ENCODE data around the gene STAC. TPM values are rescaled to one million over a fixed set of nuclear protein-coding genes. Genes with fewer than 3 reads are reported as not detected.

Gene STAC
- total and polyA plus RNA-seq, 9 of the 15 experiments (the other 6 are each of a cell fraction or from before 2014, with no cell fraction given), result 0.11 TPM; not detected in 8

DNA sequence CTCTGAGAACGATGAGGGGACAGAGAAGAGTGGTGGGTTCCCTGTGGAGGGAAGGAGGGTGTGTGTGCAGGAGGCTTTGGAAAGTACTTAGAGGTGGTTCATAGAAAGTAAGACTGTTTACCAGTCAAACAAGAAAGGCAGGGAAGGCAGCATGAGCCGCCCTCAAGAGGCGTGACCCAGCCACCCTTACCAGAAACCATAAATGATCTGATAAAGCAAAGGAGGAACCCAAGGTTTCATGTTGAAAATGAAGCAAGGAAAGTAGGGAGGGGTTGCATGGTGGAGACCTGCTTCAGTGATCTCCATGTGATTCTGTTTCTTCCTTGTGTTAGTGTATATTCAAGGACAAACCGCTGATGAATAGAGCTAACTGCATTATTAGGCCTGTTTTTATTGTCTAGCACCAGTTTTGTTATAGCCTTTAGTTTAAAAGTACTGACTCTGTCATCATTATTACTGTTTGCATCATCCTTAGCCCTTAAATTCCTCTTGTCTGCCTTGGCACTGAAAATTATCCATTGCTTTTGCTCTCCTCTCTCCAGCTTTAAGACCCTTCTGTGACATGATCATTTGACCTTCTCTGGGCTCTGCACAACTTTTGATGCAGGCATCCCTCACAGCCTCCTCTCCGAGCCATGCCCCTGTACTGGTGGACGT, 96.1 kb downstream of the STAC start (continued):
- TF ChIP-seq, protein P1, sequence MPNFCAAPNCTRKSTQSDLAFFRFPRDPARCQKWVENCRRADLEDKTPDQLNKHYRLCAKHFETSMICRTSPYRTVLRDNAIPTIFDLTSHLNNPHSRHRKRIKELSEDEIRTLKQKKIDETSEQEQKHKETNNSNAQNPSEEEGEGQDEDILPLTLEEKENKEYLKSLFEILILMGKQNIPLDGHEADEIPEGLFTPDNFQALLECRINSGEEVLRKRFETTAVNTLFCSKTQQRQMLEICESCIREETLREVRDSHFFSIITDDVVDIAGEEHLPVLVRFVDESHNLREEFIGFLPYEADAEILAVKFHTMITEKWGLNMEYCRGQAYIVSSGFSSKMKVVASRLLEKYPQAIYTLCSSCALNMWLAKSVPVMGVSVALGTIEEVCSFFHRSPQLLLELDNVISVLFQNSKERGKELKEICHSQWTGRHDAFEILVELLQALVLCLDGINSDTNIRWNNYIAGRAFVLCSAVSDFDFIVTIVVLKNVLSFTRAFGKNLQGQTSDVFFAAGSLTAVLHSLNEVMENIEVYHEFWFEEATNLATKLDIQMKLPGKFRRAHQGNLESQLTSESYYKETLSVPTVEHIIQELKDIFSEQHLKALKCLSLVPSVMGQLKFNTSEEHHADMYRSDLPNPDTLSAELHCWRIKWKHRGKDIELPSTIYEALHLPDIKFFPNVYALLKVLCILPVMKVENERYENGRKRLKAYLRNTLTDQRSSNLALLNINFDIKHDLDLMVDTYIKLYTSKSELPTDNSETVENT (CRISPR knock-in tag; IDR thresholded peaks at IDR 0.05), result no peak
- TF ChIP-seq, protein P2, sequence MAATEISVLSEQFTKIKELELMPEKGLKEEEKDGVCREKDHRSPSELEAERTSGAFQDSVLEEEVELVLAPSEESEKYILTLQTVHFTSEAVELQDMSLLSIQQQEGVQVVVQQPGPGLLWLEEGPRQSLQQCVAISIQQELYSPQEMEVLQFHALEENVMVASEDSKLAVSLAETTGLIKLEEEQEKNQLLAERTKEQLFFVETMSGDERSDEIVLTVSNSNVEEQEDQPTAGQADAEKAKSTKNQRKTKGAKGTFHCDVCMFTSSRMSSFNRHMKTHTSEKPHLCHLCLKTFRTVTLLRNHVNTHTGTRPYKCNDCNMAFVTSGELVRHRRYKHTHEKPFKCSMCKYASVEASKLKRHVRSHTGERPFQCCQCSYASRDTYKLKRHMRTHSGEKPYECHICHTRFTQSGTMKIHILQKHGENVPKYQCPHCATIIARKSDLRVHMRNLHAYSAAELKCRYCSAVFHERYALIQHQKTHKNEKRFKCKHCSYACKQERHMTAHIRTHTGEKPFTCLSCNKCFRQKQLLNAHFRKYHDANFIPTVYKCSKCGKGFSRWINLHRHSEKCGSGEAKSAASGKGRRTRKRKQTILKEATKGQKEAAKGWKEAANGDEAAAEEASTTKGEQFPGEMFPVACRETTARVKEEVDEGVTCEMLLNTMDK (IDR thresholded peaks at IDR 0.05; ENCODE audit: borderline replicate concordance, insufficient read depth, low read depth, low read length, poor library complexity, severe bottlenecking), result no peak
- TF ChIP-seq PRPF4 (IDR thresholded peaks at IDR 0.05; ENCODE audit: insufficient read depth, low read depth, low read length, poor library complexity, severe bottlenecking) (no peak), ZBTB1 (CRISPR knock-in tag; IDR thresholded peaks at IDR 0.05; ENCODE audit: borderline replicate concordance, low read depth) (no peak), ZNF644 (tag; IDR thresholded peaks at IDR 0.05; ENCODE audit: low read depth) (no peak), KLF6 (CRISPR knock-in tag; IDR thresholded peaks at IDR 0.05; ENCODE audit: borderline replicate concordance) (no peak), DACH1 (IDR thresholded peaks at IDR 0.05; ENCODE audit: partially characterized antibody) (no peak), RB1 (IDR thresholded peaks at IDR 0.05; ENCODE audit: low read depth) (no peak)
- TF ChIP-seq, protein P3, sequence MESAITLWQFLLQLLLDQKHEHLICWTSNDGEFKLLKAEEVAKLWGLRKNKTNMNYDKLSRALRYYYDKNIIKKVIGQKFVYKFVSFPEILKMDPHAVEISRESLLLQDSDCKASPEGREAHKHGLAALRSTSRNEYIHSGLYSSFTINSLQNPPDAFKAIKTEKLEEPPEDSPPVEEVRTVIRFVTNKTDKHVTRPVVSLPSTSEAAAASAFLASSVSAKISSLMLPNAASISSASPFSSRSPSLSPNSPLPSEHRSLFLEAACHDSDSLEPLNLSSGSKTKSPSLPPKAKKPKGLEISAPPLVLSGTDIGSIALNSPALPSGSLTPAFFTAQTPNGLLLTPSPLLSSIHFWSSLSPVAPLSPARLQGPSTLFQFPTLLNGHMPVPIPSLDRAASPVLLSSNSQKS (CRISPR knock-in tag; IDR thresholded peaks at IDR 0.05), result no peak
- TF ChIP-seq, protein P4, sequence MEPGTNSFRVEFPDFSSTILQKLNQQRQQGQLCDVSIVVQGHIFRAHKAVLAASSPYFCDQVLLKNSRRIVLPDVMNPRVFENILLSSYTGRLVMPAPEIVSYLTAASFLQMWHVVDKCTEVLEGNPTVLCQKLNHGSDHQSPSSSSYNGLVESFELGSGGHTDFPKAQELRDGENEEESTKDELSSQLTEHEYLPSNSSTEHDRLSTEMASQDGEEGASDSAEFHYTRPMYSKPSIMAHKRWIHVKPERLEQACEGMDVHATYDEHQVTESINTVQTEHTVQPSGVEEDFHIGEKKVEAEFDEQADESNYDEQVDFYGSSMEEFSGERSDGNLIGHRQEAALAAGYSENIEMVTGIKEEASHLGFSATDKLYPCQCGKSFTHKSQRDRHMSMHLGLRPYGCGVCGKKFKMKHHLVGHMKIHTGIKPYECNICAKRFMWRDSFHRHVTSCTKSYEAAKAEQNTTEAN (CRISPR knock-in tag; IDR thresholded peaks at IDR 0.05), result no peak

All from K562 (cell line).